GM19035 (cell line): ENCODE measurements around the gene TEDC2.
"Not testable (repeated sequence)": the region's sequence is repeated elsewhere in the genome, so short reads cannot be mapped to it uniquely, and the experiment has no call there.

ENCODE experiments used
- ATAC-seq: cut with Tn5 transposase; IDR thresholded peaks from one replicate; pipeline ENCODE4 v1.9.1; 2021; ENCODE audit not compliant: unreplicated experiment

TEDC2 gene

DNA sequence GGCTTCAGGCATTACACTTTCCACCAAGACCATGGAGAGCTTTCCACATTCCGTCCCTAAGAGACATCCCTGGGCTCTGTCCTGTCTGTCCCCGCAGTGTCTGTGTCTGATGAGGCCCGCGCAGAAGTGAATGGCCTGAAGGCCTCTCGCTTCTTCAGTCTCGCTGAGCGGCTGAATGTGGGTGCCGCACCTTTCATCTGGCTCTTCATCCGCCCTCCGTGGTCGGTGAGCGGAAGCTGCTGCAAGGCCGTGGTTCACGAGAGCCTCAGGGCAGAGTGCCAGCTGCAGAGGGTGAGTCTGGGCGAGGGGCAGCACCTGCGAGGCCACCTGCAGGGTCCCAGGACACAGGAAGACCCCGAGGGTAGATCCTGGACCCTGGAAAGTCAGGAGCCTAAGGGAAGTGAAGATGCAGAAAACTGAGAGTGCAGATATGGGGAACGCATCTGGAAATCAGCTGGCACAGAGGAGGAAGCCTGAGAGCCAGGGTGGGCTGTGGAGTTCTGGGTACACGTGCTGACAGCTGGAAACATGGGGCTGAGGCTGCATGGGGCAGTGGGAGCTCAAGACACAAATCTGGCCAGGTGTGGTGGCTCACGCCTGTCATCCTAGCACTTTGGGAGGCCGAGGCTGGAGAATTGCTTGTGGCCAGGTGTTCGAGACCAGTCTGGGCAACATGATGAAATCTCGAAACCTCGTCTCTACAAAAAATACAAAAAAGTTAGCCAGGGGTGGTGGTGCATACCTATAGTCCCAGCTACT is 22.7 kb upstream of the TEDC2 start:
- no peak for ATAC-seq

DNA sequence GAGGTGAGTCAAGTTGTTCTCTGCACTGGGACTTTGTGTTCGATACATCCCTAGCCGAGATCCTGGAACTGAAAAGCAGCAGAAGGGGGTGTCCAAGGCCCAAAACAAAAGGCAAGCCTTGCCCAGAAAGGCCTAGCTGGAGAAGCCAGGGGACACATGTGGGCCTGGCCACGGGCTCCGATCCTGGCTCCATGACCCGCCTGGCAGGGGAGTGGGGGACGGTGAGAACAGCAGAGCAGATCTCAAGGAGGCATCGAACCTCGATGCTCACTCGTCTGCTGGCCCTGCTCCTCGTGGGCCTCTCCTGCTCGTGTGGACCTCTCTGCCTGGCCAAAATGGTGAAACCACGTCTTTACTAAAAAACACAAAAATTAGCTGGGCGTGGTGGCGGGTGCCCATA is 21.8 kb upstream of the TEDC2 start:
- no peak for ATAC-seq

DNA sequence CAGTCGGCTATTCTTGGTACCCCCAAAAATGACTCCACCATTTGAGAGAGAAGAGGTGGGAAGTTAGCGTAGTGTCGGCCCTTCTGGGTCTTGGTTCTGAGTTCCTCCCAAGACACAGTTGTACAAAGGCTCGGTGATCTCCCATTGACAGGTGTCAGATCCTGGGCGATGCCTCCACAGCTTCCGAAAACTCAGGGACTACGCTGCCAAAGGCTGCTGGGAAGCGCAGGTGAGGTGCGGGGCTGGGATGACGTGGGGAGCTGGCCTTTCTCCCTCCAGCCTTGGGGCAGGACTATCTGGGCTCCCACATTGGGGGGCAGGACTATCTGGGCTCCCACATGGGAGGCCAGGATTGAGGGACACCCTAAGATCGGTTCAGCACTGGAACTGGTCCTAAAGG is 20.3 kb upstream of the TEDC2 start:
- no peak for ATAC-seq

DNA sequence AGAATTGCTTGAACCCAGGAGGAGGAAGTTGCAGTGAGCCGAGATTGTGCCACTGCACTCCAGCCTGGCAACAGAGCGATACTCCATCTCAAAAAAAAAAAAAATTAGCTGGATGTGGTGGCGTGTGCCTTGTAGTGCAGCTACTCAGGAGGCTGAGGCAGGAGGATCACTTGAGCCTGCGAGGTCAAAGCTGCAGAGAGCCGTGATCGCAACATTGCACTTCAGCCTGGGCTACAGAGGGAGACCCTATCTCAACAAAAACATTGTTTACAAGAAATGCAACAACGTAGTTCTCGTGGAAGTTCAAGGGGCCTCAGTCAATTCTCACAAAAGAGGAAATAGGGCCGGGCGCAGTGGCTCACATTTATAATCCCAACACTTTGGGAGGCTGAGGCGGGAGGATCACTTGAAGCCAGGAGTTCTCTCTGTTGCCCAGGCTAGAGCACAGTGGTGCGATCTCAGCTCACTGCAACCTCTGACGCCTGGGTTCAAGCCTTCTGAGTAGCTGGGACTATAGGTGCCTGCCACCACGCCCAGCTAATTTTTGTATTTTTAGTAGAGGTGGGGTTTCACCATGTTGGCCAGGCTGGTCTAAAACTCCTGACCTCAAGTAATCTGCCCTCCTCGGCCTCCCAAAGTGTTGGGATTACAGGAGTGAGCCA is 18.6 kb upstream of the TEDC2 start:
- not testable (repeated sequence) for ATAC-seq

DNA sequence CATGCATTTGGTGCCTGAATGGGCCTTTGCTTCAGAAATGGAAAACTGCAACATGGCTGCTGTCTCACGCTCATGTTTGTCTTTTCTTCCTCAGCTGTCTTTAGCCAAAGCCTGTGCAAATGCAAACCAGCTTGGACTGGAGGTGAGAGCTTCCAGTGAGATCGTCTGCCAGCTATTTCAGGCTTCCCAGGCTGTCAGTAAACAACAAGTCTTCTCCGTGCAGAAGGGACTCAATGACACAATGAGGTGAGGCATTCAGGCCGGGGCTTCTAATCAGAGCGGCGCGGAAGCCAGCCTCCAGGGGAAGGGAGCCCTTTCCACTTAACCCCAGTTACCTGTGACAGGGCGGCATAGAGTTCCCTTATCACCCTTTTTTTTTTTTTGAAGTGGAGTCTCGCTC is 16.4 kb upstream of the TEDC2 start:
- ATAC-seq = no peak

DNA sequence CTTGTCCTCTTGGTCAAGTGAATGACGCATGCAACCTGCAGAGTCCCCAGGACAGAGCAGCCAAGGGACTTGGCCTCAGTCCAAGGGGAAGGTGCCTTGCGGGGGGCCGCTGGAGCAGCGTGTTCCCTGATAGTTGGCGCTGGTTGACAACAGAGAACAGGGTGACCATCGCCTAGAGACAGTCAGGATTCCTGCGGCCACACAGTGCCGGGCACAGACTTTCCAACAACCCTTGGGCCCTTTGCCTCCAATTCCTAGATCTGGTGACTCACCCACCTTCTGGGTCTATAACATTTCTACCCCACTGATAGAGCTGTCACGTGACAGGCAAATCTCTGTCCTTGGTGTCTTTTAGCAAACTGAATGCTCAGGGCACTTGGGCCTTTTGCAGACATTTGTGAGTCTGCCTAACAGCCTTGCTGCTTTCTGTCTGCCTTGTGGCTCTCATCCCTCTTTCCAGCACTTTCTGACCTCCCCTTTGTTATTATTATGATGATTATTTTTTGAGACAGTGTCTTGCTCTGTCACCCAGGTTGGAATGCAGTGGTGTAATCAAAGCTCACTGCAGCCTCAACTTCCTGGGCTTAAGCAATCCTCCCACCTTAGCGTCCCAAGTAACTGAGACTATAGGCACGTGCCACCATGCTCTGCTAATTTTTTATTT is 11.9 kb upstream of the TEDC2 start:
- no peak for ATAC-seq

DNA sequence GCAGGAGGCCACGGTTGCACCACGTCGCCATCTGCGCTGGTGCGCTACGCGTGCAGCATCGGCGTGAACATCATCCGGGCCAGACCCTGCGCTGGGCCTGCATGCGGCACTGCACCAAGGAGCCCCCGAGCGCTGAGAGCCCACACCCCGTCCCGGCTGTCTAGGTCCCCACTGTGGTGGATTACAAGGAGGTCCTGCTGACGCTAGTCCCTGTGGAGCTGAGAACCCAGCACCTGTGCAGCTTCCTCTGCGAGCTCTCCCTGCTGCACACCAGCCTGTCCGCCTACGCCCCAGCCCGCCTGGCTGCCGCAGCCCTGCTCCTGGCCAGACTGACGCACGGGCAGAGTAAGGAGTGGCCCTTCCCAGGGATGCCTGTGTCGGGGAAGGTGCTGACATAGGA is 10.8 kb upstream of the TEDC2 start:
- ATAC-seq = no peak

DNA sequence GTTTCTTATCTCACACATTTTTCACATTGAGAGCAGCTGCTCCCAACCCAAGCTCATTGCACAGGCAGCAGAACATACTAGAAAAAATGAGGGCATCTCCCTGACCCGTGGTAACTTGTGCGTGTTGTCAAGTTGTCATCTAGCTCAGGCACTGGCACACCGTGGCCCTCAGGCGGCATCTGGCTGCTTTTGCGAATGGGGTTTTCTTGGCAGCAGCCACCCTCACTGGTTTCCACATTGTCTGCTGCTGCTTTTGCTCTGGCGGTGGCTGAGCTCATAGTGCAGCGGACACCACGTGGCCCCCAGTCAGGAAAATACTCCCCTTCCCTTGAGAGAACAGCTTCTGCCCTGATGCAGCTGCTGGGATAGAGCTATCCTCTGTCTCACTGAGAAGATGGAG is 9.4 kb upstream of the TEDC2 start:
- no peak for ATAC-seq

- no peak for ATAC-seq
These were observed 8.9 kb upstream of the TEDC2 start for GRCh38 chr16:2450975-2451381.

DNA sequence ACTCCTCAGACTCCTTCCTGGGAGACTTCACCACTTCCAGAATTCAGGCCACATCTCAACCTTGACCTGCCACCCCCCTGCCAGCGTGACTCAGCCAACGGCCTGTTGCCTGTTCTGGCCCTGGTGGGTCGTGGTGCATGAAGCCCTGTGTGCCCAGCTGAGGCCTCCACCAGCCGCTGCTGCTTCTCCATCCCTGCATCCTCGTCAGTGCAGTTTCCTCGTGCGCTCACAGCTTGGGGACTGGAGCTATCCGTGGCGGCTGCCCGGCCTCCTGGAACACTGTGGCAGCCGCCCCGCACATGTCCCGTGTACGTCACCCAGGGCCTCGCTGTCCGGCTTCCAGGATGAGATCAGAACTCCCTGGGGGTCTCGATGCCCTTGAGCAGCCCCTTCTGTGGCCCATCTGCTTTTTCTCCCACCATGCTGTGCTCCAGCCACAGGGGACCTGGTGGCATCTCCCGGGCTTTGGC is 8.0 kb upstream of the TEDC2 start:
- no peak for ATAC-seq

- ATAC-seq = no peak
These were observed 7.3 kb upstream of the TEDC2 start for GRCh38 chr16:2452650-2453049.

DNA sequence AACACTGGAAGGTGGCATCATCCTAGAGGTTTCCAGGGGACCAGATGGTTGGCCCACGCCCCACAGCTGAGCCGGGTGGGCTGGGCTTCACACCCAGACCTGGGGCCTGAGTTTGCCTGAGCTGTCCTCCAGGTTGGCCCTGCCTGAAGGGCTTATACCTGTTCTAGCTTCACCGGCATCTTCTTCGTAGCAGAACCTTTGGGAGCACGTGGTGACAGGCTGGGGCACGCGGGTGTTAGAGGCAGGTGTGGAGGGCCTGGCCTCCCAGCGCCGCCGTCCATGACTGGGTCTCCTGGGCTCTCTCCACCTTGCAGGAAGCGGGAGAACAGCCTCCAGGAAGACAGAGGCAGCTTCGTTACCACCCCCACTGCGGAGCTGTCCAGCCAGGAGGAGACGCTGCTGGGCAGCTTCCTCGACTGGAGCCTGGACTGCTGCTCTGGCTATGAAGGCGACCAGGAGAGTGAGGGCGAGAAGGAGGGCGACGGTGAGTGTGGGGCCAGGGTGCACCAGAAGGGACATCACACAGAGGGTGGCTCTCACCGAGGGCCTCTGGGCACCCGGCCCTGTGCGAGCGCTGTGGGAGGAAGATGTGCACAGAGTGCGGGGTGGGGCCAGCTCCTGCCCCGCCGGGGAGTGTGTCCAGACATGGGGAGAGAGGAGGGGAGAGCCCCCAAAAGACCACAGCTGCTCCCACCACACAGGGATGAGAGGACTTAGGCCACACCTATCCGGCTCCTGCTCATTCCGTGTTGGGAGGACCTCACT is 4.6 kb upstream of the TEDC2 start:
- no peak for ATAC-seq

DNA sequence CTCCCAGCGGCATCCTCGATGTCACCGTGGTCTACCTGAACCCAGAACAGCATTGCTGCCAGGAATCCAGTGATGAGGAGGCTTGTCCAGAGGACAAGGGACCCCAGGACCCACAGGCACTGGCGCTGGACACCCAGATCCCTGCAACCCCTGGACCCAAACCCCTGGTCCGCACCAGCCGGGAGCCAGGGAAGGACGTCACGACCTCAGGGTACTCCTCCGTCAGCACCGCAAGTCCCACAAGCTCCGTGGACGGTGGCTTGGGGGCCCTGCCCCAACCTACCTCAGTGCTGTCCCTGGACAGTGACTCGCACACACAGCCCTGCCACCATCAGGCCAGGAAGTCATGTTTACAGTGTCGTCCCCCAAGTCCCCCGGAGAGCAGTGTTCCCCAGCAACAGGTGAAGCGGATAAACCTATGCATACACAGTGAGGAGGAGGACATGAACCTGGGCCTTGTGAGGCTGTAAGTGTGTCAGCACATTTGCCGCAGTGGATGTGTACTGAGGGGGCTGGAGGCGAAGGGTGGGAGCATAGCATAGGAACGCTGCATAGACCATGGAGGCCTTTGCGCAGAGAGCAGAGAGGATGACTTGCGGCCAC is 3.3 kb upstream of the TEDC2 start:
- ATAC-seq = no peak

- ATAC-seq = no peak
These were observed 2.6 kb upstream of the TEDC2 start for GRCh38 chr16:2457267-2457666.

DNA sequence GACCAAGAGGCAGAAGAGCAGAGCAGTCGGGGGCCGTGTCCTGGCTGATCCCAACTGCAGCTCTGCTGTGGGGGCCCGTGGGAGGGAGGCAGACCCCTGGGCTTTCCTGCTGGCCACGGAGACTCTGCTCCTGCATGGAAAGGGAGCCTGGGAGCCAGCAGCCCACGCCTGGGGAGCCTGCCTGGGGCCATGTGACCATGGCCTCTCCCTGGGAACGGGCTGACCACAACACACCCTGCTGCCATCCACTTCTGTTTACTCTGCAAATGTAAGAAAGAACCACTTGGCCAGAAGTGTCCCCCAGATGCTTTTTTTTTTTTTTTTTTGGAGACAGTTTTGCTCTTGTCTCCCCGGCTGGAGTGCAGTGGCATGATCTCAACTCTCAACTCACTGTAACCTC is 2.0 kb upstream of the TEDC2 start:
- no peak for ATAC-seq

DNA sequence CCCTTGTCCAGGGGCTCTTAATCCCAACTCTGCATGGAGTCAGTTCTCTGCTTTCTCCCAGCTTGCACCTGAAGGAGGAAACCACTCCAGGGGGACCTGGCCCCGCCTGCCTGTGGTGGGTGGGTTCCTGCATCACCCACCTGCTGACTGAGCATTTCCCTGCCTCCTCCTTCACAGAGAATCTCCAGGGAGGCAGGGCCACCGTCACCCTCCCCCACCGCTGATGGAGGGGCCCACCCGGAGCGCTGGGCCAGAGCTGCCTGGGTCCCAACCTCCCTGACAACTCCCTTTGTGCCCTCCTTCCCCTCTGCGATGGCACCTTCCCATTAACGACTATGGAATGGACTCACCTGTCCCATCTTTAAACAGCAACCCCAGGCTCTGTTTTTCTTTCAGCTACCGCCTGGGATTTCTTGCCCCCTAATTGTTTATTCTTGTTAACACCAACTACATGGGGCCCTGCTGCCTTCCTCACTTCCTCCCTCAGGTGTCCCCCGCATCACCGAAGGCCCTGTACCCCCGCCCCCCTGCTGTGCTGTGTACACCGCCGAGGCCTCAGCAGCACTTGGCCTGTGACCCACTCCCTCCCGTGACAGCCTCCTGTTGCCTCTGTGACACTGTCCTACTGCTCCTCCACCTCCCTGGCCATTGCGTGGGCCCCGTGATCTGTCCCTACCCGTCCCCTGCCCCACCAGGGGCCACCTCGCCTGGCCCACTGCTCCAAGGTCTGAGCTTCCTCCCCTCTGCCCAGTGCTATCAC is 842 bp upstream of the TEDC2 start:
- no peak for ATAC-seq

DNA sequence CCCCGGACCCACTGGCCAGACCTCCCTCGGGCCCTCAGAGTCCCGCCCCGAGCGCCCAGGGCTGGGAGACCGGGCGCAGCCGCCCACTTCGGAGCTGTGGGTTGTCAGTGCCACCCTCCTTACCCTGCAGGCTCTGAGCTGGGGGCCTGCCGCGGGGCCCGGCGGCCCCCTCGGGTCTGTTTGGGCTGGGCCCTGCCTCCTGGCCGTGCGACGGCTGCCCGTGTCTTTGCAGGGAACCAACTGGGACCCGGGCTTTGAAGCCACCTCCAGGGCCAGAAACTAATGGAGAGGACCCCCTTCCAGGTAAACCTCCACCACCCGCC is 443 bp downstream of the TEDC2 start:
- no peak for ATAC-seq

DNA sequence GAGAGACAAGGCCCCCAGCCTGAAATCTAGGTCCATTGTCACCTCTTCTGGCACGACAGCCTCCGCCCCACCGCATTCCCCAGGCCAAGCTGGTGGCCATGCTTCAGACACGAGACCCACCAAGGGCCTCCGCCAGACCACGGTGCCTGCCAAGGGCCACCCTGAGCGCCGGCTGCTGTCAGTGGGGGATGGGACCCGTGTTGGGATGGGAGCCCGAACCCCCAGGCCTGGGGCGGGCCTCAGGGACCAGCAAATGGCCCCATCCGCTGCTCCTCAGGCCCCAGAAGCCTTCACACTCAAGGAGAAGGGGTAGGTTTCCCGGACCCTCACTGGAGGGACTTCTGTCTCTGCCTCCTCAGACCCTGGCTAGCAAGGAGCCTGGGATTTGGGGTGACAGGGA is 1.0 kb downstream of the TEDC2 start:
- no peak for ATAC-seq

GRCh38 chr16:2462031-2462866 is 2.3 kb downstream of the TEDC2 start:
- no peak for ATAC-seq

- ATAC-seq = no peak
These were observed 4.4 kb downstream of the TEDC2 start for GRCh38 chr16:2464333-2464732.
